ENCODE results near the gene SSNA1.

DNA sequence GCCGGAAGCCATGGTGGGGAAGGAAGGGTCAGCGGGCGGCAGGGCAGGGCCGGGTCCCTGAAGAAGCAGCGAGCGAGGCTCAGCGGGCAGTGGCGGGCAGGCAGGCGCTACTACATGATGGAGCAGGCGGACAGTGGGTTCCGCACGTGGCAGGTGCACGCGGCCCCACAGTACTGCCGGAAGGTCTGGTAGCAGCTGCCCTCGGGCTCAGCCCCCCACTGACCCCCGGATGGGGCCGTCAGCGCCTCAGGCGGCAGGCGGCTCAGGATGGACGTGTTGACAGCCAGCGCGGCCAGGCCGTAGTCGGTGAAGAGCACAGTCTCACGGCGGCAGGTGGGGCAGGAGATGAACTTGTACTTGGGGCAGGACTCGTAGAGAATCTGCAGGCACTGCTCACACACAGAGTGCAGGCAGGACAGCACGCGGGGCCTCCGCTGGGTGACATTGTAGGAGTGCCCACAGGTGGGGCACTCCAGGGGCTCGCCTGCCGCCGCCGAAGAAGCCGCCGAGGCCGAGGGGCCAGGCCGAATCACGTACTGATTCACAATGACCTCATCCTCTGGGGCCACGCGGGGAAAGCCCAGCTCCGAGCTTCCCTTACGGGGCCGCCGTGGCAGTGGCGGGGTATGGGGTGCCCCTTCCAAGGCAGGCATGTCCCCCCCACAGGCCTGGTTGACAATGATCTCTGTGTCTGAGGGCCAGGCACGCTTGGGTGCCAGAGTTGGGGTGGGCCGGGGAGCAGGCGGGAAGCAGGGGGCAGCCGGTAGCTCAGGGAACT is 32.0 kb downstream of the SSNA1 start:
- TF ChIP-seq, protein P1, sequence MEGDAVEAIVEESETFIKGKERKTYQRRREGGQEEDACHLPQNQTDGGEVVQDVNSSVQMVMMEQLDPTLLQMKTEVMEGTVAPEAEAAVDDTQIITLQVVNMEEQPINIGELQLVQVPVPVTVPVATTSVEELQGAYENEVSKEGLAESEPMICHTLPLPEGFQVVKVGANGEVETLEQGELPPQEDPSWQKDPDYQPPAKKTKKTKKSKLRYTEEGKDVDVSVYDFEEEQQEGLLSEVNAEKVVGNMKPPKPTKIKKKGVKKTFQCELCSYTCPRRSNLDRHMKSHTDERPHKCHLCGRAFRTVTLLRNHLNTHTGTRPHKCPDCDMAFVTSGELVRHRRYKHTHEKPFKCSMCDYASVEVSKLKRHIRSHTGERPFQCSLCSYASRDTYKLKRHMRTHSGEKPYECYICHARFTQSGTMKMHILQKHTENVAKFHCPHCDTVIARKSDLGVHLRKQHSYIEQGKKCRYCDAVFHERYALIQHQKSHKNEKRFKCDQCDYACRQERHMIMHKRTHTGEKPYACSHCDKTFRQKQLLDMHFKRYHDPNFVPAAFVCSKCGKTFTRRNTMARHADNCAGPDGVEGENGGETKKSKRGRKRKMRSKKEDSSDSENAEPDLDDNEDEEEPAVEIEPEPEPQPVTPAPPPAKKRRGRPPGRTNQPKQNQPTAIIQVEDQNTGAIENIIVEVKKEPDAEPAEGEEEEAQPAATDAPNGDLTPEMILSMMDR (IDR thresholded peaks at IDR 0.05; ENCODE audit: poor library complexity, severe bottlenecking) = no peak
- TF ChIP-seq, protein P2, sequence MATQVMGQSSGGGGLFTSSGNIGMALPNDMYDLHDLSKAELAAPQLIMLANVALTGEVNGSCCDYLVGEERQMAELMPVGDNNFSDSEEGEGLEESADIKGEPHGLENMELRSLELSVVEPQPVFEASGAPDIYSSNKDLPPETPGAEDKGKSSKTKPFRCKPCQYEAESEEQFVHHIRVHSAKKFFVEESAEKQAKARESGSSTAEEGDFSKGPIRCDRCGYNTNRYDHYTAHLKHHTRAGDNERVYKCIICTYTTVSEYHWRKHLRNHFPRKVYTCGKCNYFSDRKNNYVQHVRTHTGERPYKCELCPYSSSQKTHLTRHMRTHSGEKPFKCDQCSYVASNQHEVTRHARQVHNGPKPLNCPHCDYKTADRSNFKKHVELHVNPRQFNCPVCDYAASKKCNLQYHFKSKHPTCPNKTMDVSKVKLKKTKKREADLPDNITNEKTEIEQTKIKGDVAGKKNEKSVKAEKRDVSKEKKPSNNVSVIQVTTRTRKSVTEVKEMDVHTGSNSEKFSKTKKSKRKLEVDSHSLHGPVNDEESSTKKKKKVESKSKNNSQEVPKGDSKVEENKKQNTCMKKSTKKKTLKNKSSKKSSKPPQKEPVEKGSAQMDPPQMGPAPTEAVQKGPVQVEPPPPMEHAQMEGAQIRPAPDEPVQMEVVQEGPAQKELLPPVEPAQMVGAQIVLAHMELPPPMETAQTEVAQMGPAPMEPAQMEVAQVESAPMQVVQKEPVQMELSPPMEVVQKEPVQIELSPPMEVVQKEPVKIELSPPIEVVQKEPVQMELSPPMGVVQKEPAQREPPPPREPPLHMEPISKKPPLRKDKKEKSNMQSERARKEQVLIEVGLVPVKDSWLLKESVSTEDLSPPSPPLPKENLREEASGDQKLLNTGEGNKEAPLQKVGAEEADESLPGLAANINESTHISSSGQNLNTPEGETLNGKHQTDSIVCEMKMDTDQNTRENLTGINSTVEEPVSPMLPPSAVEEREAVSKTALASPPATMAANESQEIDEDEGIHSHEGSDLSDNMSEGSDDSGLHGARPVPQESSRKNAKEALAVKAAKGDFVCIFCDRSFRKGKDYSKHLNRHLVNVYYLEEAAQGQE (IDR thresholded peaks at IDR 0.05; ENCODE audit: borderline replicate concordance) = no peak
- TF ChIP-seq EZH2 (IDR thresholded peaks at IDR 0.05; ENCODE audit: borderline replicate concordance, insufficient read depth, low read length, poor library complexity, severe bottlenecking) (no peak), POLR2AphosphoS5 (IDR thresholded peaks at IDR 0.05) (no peak), MXI1 (conservative IDR thresholded peaks at IDR 0.05; ENCODE audit: poor library complexity, severe bottlenecking) (no peak)

Measured in neural cell (in vitro differentiated cells).